HG02870 (cell line): ENCODE data around the gene NAT10.

ENCODE experiments used
- ATAC-seq: cut with Tn5 transposase; IDR thresholded peaks from one replicate; pipeline ENCODE4 v1.9.1; 2021; ENCODE audit warnings: mild to moderate bottlenecking, moderate library complexity; ENCODE audit not compliant: unreplicated experiment

NAT10 gene

GRCh38 chr11:34185926-34186841 lies 80.8 kb downstream of the NAT10 start:
- no peak for ATAC-seq

GRCh38 chr11:34188181-34188580 lies 82.8 kb downstream of the NAT10 start:
- no peak for ATAC-seq

- ATAC-seq = no peak
Observed at GRCh38 chr11:34189191-34189590, 83.8 kb downstream of the NAT10 start.

- no peak for ATAC-seq
Observed at GRCh38 chr11:34190192-34191139, 85.0 kb downstream of the NAT10 start.

- ATAC-seq = no peak
Observed at GRCh38 chr11:34191578-34191977, 86.1 kb downstream of the NAT10 start.

- ATAC-seq = no peak
Observed at GRCh38 chr11:34192481-34193401, 87.3 kb downstream of the NAT10 start.

- ATAC-seq = no peak
Observed at GRCh38 chr11:34194576-34195335, 89.3 kb downstream of the NAT10 start.
